Left ventricle myocardium inferior (tissue), 1 donor: ENCODE measurements around the gene CCDC152. TPM values are rescaled to one million over a fixed set of nuclear protein-coding genes. Genes with fewer than 3 reads are reported as not detected.

Source experiments
- DNase-seq: peaks from one replicate; pipeline ENCODE4 v3.0.0-alpha.2; 2020
- H3K27ac ChIP-seq: fragments of 200-600 bp; replicated peaks from 2 replicates; pipeline ENCODE4 v1.8.0; 2021
- H3K27me3 ChIP-seq: fragments of 200-600 bp; 2 replicates; pipeline ENCODE4 v1.8.0; 2021; ENCODE audit warnings: low read depth
- H3K36me3 ChIP-seq: fragments of 200-600 bp; 2 replicates; pipeline ENCODE4 v1.8.0; 2021
- H3K4me1 ChIP-seq: fragments of 200-600 bp; 2 replicates; pipeline ENCODE4 v1.8.0; 2021
- H3K4me3 ChIP-seq: fragments of 200-600 bp; 2 replicates; pipeline ENCODE4 v1.8.0; 2021; ENCODE audit warnings: mild to moderate bottlenecking, moderate library complexity
- H3K9me3 ChIP-seq: fragments of 200-600 bp; replicated peaks from 2 replicates; pipeline ENCODE4 v1.8.0; 2021
- CTCF ChIP-seq: fragments of 200-600 bp; IDR thresholded peaks from 2 replicates; pipeline ENCODE4 v1.8.0; 2021; ENCODE audit warnings: antibody characterized with exemption, mild to moderate bottlenecking, borderline replicate concordance
- intact Hi-C: fragments of 100-400 bp; cut with micrococcal nuclease; formaldehyde crosslinking; loops from one replicate; pipeline ENCODE4 v1.11.0; 2022
- total RNA-seq: library from RNA; stranded (reverse); fragmentation: NEBNext Ultra II Directional; extraction: Animal tissue kit (Norgen Biotek cat#: 25700); gene quantifications from one replicate; pipeline ENCODE4 v1.2.1, GENCODE V29; 2021
- donor health status: DM: no; HTN: yes; CAD: no; lungs with severe emphysema.

Gene CCDC152
- total RNA-seq, 1 donor from 2014 or later, result 0.80 TPM

GRCh38 chr5:42801516-42802166, 45.0 kb downstream of the CCDC152 start:
- no peak for TF ChIP-seq CTCF
- no peak for DNase-seq
- Histone ChIP-seq H3K36me3 (peaks cover 77% of the 10 kb centered on the region), H3K27me3 (no peaks in the 10 kb centered on the region), H3K9me3 (peaks cover 6% of the 10 kb centered on the region), H3K27ac (no peak overlapping the region), H3K4me1 (peaks cover 11% of the 10 kb centered on the region), H3K4me3 (no peak overlapping the region)
- intact Hi-C loops, result no loop called here

GRCh38 chr5:42804717-42805339, 48.2 kb downstream of the CCDC152 start:
- Histone ChIP-seq H3K4me3 (no peak overlapping the region), H3K9me3 (no peaks in the 10 kb centered on the region), H3K27me3 (no peaks in the 10 kb centered on the region), H3K4me1 (peaks cover 43% of the 10 kb centered on the region), H3K36me3 (peaks cover 81% of the 10 kb centered on the region), H3K27ac (no peak overlapping the region)
- DNase-seq, result no peak
- intact Hi-C loops, result loop anchor here (5.0 kb wide), 1 partner anchor 77 kb away; no protein-coding TSS in a partner anchor
- TF ChIP-seq CTCF, result no peak

GRCh38 chr5:42806004-42806700, 49.5 kb downstream of the CCDC152 start:
- Histone ChIP-seq H3K4me1 (peaks cover 53% of the 10 kb centered on the region), H3K4me3 (no peak overlapping the region), H3K9me3 (no peaks in the 10 kb centered on the region), H3K27ac (no peak overlapping the region), H3K27me3 (no peaks in the 10 kb centered on the region), H3K36me3 (peaks cover 68% of the 10 kb centered on the region)
- intact Hi-C loops, result loop anchor here (5.0 kb wide), 1 partner anchor 76 kb away; no protein-coding TSS in a partner anchor
- TF ChIP-seq CTCF, result no peak
- DNase-seq, result no peak

GRCh38 chr5:42806701-42807262, 50.2 kb downstream of the CCDC152 start:
- DNase-seq, result no peak
- no peaks in the 10 kb centered on the region for H3K9me3 ChIP-seq
- TF ChIP-seq CTCF, result no peak
- peaks cover 53% of the 10 kb centered on the region for H3K4me1 ChIP-seq
- intact Hi-C loops, result loop anchor here (5.0 kb wide), 1 partner anchor 76 kb away; no protein-coding TSS in a partner anchor
- peak overlapping the region; percentile 70 for H3K4me3 ChIP-seq
- H3K27ac ChIP-seq, result no peak overlapping the region
- H3K27me3 ChIP-seq, result no peaks in the 10 kb centered on the region
- H3K36me3 ChIP-seq, result peaks cover 61% of the 10 kb centered on the region

GRCh38 chr5:42807722-42808447, 51.3 kb downstream of the CCDC152 start:
- intact Hi-C loops, result loop anchor here (5.0 kb wide), 1 partner anchor 74 kb away; no protein-coding TSS in a partner anchor
- no peak for DNase-seq
- Histone ChIP-seq H3K27me3 (no peaks in the 10 kb centered on the region), H3K36me3 (peaks cover 50% of the 10 kb centered on the region), H3K4me1 (peaks cover 64% of the 10 kb centered on the region), H3K9me3 (no peaks in the 10 kb centered on the region), H3K4me3 (peak overlapping the region; percentile 70), H3K27ac (peak overlapping the region; percentile 95)
- peak; percentile 37 for TF ChIP-seq CTCF
